HG02610 (cell line): ENCODE data around the gene KIF3B.
"Not testable (repeated sequence)": the region's sequence is repeated elsewhere in the genome, so short reads cannot be mapped to it uniquely, and the experiment has no call there.

Experiments
- ATAC-seq: cut with Tn5 transposase; IDR thresholded peaks from one replicate; pipeline ENCODE4 v1.9.1; 2021; ENCODE audit warnings: mild to moderate bottlenecking, moderate library complexity; ENCODE audit not compliant: unreplicated experiment

The KIF3B gene

DNA sequence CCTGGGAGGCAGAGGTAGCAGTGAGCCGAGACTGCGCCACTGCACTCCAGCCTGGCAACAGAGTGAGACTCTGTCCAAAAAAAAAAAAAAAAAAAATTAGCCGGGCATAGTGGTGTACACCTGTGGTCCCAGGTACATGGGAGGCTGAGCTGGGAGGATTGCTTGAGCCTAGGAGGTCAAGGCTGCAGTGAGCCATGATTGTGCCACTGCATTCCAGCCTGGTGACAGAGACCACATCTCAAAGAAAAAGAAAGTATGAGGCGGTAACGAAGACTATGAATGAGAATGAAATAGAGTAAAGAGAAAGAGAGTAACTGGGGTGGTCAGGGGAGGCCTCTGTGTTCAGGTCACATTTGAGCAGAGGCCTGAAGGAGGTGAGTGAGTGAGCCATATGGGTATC lies 31.2 kb upstream of the KIF3B start:
- not testable (repeated sequence) for ATAC-seq

DNA sequence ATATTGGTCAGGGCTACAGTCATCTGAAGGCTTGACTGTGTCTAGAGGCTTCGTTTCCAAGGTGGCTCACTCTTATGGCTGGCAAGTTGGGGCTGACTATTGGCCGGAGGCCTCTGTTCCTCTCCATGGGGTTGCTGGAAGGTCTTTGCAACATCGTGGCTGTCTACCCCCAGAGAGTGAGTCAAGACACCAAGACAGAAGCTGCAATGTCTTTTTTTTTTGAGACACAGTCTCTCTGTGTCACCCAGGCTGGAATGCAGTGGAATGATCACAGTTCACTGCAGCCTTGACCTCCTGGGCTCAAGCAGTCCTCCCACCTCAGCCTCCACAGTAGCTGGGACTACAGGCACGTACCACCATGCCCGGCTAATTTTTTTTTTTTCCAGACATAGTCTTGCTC lies 29.4 kb upstream of the KIF3B start:
- no peak for ATAC-seq

DNA sequence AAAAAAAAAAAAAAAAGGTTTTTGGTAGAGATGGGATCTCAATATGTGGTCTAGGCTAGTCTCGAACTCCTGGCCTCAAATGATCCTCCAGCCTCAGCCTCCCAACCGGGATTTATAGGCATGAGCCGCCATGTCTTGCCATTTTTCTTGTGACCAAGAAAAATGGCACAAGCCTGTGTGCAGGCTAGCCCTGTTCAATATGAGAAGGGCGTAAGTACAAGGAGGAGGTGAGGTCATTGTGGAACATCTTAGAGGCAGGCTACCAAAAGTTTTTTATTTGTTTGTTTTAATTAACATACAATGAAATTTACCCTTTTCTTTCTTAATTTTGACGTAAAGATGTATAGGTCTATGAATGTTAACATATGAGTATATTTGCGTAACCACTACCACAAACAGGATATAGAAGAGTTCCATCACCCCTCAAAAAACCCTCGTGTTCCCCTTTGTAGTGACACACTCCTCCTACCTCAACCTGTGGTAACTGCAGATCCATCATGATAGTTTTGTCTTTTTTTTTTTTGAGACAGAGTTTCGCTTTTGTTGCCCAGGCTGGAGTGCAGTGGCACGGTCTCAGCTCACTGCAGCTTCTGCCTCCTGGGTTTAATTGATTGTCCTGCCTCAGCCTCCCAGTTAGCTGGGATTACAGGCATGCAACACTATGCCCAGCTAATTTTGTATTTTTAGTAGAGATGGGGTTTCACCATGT lies 28.3 kb upstream of the KIF3B start:
- no peak for ATAC-seq

DNA sequence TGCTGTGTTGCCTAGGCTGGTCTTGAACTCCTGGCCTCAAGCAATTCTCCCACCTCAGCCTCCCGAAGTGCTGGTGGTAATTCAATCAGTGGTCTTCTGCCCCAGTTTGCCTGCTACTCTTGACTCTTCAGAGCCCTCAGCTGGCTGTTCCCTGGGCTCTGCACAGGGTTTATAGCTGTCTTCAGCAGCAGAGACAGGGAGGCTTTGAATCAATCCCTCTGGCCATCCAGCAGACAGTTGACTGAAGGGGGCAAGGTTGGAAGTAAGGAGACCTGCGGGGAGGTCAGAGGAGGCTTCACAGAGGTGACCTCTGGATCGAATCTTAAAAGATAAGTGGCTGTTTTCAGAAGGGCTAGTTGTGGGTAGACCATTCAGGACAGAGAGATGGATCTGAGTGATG lies 26.0 kb upstream of the KIF3B start:
- ATAC-seq: no peak

DNA sequence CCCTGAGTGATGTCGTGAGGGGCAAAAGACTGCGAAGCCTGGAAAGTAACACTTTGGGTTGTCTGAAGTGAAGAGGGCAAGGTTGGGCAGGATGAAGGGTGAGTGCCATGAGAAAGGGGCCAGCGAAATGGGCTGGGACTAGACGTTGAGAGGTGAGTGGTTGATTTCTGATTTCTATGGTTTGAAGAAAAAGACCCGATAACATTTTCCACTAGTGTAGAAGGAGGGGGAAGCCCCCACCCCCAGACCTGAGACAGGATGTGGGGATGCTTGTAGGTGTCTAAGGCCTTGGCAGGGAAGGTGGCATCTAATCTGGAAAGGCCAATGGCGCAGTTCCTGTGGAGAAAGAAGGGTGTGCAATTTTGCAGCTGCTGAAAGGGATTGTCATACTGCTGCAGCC lies 25.3 kb upstream of the KIF3B start:
- no peak for ATAC-seq

DNA sequence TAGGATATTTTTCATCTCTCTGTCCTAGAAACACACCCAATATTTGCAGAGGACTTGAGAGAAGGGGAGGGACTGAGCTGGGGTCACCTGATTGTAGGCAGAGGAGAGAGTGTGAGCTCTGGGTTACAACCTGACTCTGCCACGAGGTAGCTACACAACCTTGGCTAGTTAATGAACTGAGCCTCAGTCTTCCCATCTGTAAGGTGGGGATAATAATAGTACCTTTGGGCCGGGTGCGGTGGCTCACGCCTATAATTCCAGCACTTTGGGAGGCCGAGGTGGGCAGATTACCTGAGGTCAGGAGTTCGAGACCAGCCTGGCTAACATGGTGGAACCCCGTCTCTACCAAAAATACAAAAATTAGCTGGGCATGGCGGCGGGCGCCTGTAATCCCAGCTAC lies 16.5 kb upstream of the KIF3B start:
- not testable (repeated sequence) for ATAC-seq

DNA sequence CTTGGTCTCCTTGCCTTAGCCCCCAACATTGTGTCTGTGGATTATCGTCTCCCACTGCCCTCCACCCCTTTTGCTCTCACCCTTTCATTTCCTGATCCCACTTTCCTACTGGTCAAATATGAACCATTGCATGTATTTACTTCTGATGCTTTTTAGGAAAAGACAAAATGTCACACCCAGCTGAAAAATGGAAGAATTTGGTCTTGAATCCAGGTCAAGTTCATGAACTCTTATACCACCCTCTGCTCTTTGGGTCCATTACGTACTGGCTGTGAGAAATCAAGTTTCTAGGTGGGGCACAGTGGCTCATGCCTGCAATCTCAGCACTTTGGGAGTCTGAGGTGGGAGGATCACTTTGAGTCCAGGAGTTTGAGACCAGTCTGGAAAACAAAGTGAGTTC lies 15.8 kb upstream of the KIF3B start:
- ATAC-seq: no peak

DNA sequence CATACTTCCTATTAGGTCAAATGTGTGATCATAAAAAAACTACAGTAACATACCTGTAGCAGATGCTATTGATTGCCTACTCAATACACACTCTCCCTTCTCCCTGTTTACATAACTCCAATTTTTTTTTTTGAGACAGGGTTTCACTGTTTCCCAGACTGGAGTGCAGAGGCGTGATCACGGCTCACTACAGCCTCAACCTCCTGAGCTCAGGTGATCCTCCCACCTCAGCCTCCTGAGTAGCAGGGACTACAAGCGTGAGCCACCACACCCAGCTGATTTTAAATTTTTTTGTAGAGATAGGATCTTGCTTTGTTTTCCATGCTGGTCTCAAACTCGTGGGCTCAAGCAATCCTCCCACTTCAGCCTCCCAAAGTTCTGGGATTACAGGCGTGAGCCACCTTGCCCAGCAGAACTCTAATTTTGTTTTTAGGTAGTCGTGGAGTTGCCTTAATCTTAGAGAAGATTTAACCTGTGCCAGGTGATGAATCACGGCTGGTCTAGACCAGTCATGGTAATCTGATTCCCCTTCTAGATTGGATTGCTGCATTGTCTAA lies 14.0 kb upstream of the KIF3B start:
- ATAC-seq: no peak

DNA sequence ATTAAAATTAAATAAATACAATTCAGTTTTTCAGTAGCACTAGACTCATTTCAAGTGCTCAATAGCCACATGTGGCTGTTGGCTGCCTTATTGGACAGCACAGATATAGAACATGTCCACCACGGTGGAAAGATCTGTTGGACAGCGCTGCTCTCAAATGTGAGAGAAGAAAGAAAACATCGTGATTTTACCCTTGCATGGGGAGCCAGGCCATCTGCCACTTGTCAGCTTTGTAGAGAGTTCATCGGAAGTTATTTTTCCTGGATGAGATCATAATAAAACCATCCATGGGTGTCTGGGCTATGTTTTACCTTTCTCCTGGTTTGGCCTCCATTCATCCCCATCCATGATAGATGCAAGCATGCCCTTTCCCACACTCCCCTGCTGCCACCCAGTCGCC lies 5.8 kb upstream of the KIF3B start:
- no peak for ATAC-seq

DNA sequence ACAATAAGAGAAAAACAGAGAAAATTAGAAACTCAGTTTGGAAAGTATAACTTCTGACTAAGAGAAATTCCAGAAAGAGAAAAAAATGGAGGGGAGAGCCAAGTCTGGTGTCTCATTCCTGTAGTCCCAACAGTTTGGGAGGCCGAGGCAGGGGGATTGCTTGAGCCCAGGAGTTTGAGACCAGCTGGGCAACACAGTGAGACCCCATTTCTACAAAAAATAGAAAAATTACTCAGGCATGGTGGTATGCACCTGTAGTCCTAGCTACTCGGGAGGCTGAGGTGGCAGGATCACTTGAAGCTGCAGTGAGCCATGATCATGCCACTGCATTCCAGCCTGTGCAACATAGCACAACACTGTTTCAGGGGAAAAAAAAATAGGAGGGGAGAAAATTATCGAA lies 3.1 kb upstream of the KIF3B start:
- ATAC-seq: no peak

DNA sequence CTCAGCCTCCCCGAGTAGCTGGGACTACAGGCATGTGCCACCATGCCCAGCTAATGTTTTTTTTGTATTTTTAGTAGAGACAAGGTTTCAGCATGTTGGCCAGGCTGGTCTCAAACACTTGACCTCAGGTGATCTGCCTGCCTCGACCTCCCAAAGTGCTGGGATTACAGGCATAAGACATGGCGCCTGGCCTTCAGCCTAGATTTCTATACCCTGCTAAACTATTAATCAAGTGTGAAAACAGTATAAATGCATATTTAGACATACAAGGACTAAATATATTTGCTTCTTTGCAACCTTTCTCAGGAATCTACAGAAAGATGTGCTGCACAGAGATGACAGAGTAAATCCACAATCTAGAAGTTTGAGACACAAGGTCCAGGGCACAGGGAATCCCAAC lies 2.3 kb upstream of the KIF3B start:
- ATAC-seq: not testable (repeated sequence)

DNA sequence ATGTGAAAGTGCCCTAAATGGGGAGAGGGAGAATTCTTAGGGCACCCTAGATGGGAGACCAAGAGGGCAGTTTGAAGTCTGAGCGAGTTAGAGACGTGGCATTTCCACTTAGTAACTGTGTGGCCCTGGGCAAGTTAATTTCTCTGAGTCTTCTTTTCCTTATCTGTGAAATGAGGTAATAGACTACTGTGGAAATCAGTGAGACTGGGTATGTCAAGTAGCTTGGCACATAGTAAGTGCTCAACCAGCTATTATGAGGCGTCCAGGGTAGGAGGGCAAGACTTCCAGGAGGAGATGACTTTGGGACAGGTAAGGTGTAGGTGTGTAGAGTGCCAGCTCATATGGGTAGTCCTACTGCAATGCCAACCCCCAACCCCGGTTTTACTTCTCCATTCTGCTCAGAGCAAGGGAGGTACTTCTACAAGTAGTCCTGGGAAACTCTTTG lies 770 bp downstream of the KIF3B start:
- ATAC-seq: peak; percentile 71

DNA sequence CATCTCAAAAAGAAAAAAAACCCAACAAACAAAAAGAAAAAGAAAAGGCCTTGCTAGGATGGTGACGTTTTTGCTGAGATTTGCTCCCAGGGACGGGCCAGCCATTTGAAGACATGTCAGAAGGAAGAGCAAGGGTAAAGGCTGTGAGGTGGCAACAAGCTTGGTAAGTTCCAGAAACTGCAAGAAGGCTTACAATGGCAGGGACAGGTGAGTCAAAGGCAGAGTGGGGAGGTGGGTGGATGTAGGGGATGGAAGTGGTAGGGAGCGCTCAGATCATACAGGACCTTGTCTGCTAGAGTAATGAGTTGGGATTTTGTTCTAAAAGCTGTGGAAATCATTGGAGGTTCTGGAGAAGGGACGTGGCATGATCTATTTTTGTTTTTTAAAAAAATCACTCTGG lies 4.3 kb downstream of the KIF3B start:
- ATAC-seq: no peak

DNA sequence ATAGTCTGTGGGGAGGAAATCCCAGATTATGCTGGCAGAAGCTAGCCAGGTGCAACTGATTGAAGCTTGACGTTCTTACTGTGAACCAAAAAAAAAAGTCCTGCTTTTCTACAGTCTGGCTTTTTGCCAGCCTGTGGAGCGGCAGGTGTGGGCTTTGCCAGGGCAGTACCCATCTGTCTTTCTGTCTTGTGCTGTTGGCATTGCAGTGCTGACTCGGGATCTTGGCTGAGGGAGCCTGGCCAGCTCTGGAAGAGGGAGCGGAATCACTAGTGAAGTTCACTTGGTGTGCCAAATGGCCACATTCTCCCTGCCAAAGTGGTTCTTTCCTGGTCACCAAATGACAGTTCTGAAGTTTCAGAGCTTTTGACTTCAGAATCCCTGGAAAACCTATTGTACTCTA lies 5.0 kb downstream of the KIF3B start:
- ATAC-seq: no peak

DNA sequence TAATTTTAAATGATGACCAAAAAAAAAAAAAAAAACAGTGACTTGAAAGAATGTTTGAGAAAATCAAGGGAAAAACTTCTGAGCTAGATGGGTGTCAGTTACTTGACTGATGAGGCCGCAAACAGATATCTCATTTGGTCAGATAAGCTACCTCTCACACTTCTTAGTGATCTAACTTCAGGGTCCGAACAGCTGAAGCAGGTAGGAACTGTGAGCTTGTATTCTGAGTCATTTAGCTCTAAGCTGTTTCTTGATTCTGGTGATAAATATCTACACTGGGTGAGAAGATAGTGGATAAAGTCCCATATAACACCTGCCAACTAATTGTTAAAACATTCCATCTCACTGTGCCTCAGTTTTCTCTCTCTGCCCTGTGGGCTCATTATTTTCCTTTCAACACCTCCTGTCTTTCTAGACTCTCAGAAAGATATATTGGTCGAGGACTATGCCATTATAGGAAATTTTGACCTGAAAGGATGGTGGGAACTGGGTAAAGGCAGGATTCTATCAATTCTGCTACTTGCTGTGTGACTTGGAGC lies 7.7 kb downstream of the KIF3B start:
- peak; percentile 48 for ATAC-seq

DNA sequence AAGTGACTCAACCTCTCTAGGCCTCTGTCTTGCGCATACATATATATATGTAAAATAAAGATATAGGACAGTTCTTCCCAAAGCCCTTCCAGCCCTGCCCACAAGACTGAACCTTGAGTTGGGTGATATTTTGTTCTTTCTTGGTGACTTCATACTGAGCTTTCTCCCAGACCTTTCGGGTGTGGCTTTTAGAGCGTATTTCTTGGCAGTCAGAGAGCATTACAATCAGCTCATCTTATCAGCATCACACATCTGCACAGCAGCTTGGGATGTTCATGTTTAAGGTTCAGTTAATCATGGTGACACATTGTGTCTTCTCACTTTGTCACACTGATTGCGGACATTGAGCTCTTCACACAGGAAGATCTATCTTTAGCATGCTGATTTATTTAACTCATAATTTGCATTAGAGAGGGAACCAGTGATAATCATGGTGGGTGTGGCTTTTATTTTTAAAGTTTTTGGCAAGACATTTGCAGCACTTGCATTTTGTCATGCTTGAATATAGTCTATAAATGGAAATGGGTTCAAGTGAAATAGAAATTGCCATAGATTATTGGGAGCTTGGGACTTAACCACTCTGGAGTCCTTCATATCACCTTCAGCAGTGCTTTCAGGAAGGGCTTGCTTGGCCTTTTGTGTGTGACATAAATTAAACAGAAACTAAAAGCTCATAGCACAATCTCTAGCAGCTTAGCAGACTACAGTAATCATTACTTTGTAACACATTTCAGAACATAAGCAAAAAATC lies 8.3 kb downstream of the KIF3B start:
- ATAC-seq: peak; percentile 65

DNA sequence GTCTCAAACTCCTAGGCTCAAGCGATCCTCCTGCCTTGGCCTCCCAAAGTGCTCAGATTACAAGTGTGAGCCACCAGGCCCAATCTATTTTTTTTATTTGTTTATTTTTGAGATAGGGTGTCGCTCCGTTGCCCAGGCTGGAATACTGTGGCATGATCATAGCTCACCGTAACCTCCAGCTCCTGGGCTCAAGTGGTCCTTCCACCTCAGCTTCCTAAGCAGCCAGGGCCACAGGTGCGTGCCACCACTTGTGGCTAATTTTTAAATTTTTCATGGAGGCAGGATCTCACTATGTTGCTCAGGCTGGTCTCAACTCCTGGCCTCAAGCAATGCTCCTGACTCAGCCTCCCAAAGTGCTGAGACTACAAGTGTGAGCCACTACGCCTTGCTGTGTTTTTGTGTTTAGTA lies 9.8 kb downstream of the KIF3B start:
- no peak for ATAC-seq

DNA sequence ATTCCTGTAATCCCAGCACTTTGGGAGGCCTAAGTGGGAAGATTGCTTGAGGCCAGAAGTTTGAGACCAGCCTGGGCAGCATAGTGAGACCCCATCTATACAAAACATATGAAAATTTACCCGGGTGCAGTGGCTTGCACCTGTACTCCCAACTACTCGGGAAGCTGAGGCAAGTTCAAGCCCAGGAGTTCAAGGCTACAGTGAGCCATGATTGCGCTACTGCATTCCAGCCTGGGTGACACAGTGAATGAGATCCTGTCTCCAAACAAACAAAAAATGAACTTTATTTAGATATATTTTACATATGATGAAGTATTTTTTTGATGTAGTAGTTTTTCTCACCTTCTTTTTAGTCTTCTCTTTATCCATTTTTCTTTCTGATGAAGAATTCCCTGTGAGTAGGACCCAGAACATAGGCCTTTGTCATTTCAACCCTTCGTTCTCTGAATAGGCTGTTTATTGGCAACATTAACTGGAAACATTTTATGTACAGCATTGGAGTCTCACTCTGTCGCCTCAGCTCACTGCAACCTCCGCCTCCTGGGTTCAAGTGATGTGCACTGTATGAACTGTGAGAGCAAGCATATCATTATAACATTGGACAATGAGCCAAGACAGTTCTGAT lies 10.9 kb downstream of the KIF3B start:
- no peak for ATAC-seq

DNA sequence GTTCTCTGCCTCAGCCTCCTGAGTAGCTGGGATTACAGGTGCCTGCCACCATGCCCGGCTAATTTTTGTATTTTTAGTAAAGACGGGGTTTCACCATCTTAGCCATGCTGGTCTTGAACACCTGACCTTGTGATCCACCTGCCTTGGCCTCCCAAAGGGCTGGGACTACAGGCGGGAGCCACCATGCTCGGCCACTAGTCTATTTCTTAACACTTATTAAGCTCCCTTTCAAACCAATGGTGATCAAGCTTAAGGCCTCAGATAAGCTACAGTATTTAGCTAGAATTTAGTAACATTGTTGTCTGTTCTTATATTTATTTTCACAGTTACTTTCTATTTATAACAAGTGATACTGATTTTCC lies 11.8 kb downstream of the KIF3B start:
- ATAC-seq: not testable (repeated sequence)

DNA sequence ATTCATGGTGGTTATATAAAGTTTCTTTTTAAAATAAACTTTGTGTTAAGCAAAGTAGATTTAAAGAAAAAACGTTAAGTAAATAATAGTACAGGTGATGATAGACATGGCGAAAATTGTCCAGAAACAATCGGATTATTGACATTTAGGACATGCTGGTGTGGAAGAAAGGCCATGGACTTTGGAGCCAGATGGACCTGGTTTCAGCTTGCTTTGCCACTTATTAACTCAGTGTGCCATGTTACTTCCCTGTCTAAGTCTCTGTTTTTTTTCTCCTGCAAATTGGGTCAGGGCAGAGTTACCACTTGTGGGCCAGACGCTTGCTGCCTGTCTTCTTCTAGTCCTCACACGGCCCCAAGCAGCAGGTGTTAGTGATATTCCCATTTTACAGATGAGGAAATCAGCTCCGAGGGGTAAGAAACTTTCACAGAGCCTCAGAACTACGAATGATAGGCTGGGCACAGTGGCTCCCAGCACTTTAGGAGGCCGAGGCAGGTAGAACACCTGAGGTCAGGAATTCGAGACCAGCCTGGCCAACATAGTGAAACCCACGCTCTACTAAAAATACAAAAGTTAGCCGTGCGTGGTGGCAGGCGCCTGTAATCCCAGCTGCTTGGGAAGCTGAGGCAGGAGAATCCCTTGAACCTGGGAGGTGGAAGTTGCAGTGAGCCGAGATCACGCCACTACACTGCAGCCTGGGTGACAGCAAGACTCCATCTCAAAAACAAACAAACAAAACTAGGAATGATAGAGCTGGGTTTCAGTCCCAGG lies 12.4 kb downstream of the KIF3B start:
- ATAC-seq: no peak

DNA sequence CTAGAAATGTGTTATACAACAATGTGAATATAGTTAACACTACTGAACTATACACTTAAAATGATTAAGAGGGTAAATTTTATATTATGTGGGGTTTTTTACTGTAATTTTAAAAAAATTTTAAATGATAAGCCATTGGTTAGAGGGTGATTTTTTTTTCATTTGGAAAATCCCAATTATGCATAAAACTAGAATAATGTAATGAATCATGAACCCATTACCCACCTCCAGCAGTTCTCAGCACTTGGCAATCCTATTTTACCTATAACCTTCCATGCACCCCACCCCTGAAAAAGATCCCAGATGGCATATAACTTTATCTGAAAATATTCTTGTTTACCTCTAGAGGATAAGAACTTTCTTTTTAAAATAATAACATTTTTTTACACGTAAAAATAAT lies 13.7 kb downstream of the KIF3B start:
- ATAC-seq: no peak
